Suprapubic skin (tissue), 4 donors: ENCODE data around the gene CIP2A.

ENCODE experiments used
- POLR2A ChIP-seq, 2 donors: fragments of 450-650 bp; IDR thresholded peaks; one replicate each; pipeline ENCODE4 v1.6.1; 2017; ENCODE audit warnings: antibody characterized with exemption in 2 of 2, mild to moderate bottlenecking in 2 of 2, moderate library complexity in 2 of 2
- POLR2AphosphoS5 ChIP-seq, 3 donors: sonication (generic); formaldehyde crosslinking; IDR thresholded peaks; one replicate each; pipeline ENCODE4 v1.6.1; 2017; ENCODE audit warnings: antibody characterized with exemption in 3 of 3
- TF ChIP-seq, protein P1 (sequence below), 2 donors: fragments of 200-600 bp in 1 of 2; fragments of 450-650 bp in 1 of 2; sonication (generic) in 1 of 2; IDR thresholded peaks; one replicate each; pipeline ENCODE4 v1.5.1; 2016 to 2019; ENCODE audit warnings: antibody characterized with exemption in 2 of 2, mild to moderate bottlenecking in 1 of 2, moderate library complexity in 1 of 2

- TF ChIP-seq, protein P1, sequence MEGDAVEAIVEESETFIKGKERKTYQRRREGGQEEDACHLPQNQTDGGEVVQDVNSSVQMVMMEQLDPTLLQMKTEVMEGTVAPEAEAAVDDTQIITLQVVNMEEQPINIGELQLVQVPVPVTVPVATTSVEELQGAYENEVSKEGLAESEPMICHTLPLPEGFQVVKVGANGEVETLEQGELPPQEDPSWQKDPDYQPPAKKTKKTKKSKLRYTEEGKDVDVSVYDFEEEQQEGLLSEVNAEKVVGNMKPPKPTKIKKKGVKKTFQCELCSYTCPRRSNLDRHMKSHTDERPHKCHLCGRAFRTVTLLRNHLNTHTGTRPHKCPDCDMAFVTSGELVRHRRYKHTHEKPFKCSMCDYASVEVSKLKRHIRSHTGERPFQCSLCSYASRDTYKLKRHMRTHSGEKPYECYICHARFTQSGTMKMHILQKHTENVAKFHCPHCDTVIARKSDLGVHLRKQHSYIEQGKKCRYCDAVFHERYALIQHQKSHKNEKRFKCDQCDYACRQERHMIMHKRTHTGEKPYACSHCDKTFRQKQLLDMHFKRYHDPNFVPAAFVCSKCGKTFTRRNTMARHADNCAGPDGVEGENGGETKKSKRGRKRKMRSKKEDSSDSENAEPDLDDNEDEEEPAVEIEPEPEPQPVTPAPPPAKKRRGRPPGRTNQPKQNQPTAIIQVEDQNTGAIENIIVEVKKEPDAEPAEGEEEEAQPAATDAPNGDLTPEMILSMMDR (IDR thresholded peaks at IDR 0.05), result no peak
- no peak for TF ChIP-seq POLR2A (IDR thresholded peaks at IDR 0.05)
- no peak for TF ChIP-seq POLR2AphosphoS5 (IDR thresholded peaks at IDR 0.05)
These were observed 637 bp downstream of the CIP2A start for GRCh38 chr3:108588601-108589000.
